ENCODE measurements around the gene LRRC66. TPM values are rescaled to one million over a fixed set of nuclear protein-coding genes. Genes with fewer than 3 reads are reported as not detected.

The LRRC66 gene
- total RNA-seq, 1 experiment from 2014 or later = 0.37 TPM

DNA sequence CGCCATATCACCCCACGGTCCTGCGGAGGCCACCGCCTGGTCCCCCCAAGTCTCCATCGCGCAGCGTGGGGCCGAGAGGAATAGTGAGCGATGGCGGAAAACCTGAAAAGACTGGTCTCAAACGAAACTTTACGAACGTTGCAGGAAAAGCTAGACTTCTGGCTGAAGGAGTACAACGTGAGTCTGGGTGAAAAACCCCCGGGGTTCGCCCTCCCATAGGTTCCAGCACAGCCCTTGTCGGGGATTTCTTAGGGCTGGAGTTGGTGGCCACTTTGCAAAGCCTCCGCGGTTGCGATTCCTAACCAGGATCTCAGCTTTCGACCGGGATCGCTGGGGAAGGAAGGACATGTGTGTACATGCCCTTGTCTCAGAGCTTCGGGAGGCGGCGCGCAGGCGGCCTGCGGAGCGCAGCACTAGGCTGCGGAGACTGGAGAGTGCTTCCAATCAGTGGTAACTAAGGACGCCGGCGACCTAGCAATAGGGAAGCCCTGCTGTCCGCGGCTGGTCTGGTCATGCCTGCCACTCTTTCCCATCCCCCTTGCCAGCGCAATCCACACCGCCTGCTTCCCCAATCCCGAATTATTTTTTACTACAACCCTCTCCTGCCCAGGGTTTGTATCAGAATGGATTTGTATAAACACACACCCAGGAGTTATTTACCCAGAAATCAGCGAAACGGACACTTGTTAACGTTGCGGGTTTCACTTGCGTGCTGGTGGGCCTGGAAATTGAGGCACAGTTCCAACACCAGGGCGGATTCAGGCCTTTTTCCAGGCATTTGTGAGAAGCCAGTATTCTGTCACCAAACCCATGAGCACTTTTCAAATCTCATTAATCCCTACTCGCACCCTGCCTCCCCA, 31.7 kb upstream of the LRRC66 start:
- H3K9me3 Mint-ChIP-seq (ENCODE audit: unreplicated experiment) = no peaks in the 10 kb centered on the region
- BruUV-seq (replicated peaks) = TSS peak; percentile 85
- H3K27me3 Mint-ChIP-seq (ENCODE audit: insufficient read depth, unreplicated experiment) = no peaks in the 10 kb centered on the region
- peak overlapping the region; percentile 95 for H3K27ac Mint-ChIP-seq (ENCODE audit: low read depth, unreplicated experiment)
- H3K4me1 Mint-ChIP-seq (ENCODE audit: insufficient read depth, unreplicated experiment) = peaks cover 27% of the 10 kb centered on the region
- peak; percentile 95 for DNase-seq (ENCODE audit: unreplicated experiment)
- peaks cover 6% of the 10 kb centered on the region for H3K36me3 Mint-ChIP-seq (ENCODE audit: insufficient read depth, unreplicated experiment)
- ChIA-PET CTCF (interaction anchor here (0.7 to 1.7 kb wide), 2 partner anchors 12 to 79 kb away, joined by 3 to 4 read pairs; no protein-coding TSS in a partner anchor), POLR2A (interaction anchor here (0.8 to 3.2 kb wide), 10 partner anchors 10 to 1313 kb away, joined by 3 to 38 read pairs (median 4); partner anchors contain the start of genes DCUN1D4, SCFD2 and SGCB)
- H3K4me3 Mint-ChIP-seq (ENCODE audit: unreplicated experiment) = peak overlapping the region; percentile 88
- no peak for TF ChIP-seq CTCF (IDR thresholded peaks at IDR 0.05; ENCODE audit: unreplicated experiment)
- intact Hi-C loops (cut with micrococcal nuclease) = no loop called here

- Mint-ChIP-seq H3K9me3 (ENCODE audit: unreplicated experiment) (no peaks in the 10 kb centered on the region), H3K36me3 (ENCODE audit: insufficient read depth, unreplicated experiment) (peaks cover 6% of the 10 kb centered on the region), H3K27me3 (ENCODE audit: insufficient read depth, unreplicated experiment) (no peaks in the 10 kb centered on the region), H3K4me3 (ENCODE audit: unreplicated experiment) (peak within 1 kb of the TSS; percentile 88), H3K27ac (ENCODE audit: low read depth, unreplicated experiment) (peak within 1 kb of the TSS; percentile 95), H3K4me1 (ENCODE audit: insufficient read depth, unreplicated experiment) (peaks cover 24% of the 10 kb centered on the region)
- ChIA-PET POLR2A (interaction anchor here (0.6 to 3.2 kb wide), 9 partner anchors 9 to 1314 kb away, joined by 3 to 38 read pairs (median 4); partner anchors contain the start of genes DCUN1D4, SCFD2 and SGCB), CTCF (interaction anchor here (0.6 to 1.7 kb wide), 2 partner anchors 11 to 63 kb away, joined by 4 read pairs; no protein-coding TSS in a partner anchor)
- intact Hi-C loops (cut with micrococcal nuclease) = no loop called here
- TF ChIP-seq CTCF (IDR thresholded peaks at IDR 0.05; ENCODE audit: unreplicated experiment) = no peak
- no TSS peak for BruUV-seq (replicated peaks)
- peak; percentile 22 for DNase-seq (ENCODE audit: unreplicated experiment)
Measured at GRCh38 chr4:52051213-52051614, 31.1 kb upstream of the LRRC66 start, which contains the start of gene SPATA18. SPATA18 (plus strand) TSS chr4:52051304; CDS start chr4:52051705, 401 bp downstream.

DNA sequence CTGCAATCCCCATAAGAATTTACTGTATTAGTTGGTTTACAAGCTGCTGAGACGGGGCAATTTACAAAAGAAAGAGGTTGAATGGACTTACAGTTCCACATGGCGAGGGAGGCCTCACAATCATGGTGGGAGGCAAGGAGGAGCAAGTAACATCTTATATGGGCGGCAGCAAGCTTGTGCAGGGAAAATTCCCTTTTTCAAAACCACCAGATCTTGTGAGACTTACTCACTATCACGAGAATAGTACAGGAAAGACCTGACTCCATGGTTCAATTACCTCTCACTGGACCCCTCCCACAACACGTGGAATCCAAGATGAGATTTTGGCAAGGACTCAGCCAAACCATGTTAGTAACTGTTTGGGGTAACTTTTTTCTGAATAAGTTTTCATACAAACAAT, 29.1 kb upstream of the LRRC66 start:
- no peak overlapping the region for H3K4me3 Mint-ChIP-seq (ENCODE audit: unreplicated experiment)
- no TSS peak for BruUV-seq (replicated peaks)
- no peak for TF ChIP-seq CTCF (IDR thresholded peaks at IDR 0.05; ENCODE audit: unreplicated experiment)
- peaks cover 19% of the 10 kb centered on the region for H3K4me1 Mint-ChIP-seq (ENCODE audit: insufficient read depth, unreplicated experiment)
- H3K36me3 Mint-ChIP-seq (ENCODE audit: insufficient read depth, unreplicated experiment) = peaks cover 6% of the 10 kb centered on the region
- ChIA-PET POLR2A (no interaction called here), CTCF (no interaction called here)
- intact Hi-C loops (cut with micrococcal nuclease) = no loop called here
- no peaks in the 10 kb centered on the region for H3K9me3 Mint-ChIP-seq (ENCODE audit: unreplicated experiment)
- no peak overlapping the region for H3K27ac Mint-ChIP-seq (ENCODE audit: low read depth, unreplicated experiment)
- DNase-seq (ENCODE audit: unreplicated experiment) = no peak
- H3K27me3 Mint-ChIP-seq (ENCODE audit: insufficient read depth, unreplicated experiment) = no peaks in the 10 kb centered on the region

GRCh38 chr4:52045028-52045427, 24.9 kb upstream of the LRRC66 start:
- H3K27ac Mint-ChIP-seq (ENCODE audit: low read depth, unreplicated experiment) = no peak overlapping the region
- intact Hi-C loops (cut with micrococcal nuclease) = no loop called here
- no peak for DNase-seq (ENCODE audit: unreplicated experiment)
- ChIA-PET POLR2A (no interaction called here), CTCF (no interaction called here)
- H3K27me3 Mint-ChIP-seq (ENCODE audit: insufficient read depth, unreplicated experiment) = peaks cover 22% of the 10 kb centered on the region
- no peaks in the 10 kb centered on the region for H3K9me3 Mint-ChIP-seq (ENCODE audit: unreplicated experiment)
- no peak overlapping the region for H3K4me3 Mint-ChIP-seq (ENCODE audit: unreplicated experiment)
- no TSS peak for BruUV-seq (replicated peaks)
- no peaks in the 10 kb centered on the region for H3K4me1 Mint-ChIP-seq (ENCODE audit: insufficient read depth, unreplicated experiment)
- no peaks in the 10 kb centered on the region for H3K36me3 Mint-ChIP-seq (ENCODE audit: insufficient read depth, unreplicated experiment)
- TF ChIP-seq CTCF (IDR thresholded peaks at IDR 0.05; ENCODE audit: unreplicated experiment) = no peak
